Vagina (tissue), 2 donors: ENCODE results near the gene SH3BP5L. TPM values are rescaled to one million over a fixed set of nuclear protein-coding genes. Genes with fewer than 3 reads are reported as not detected.

Experiments used
- DNase-seq, 2 donors: peaks; one replicate each; pipeline ENCODE4 v3.0.0-alpha.2; 2017; ENCODE audit errors: extremely low spot score in 2 of 2
- H3K27ac ChIP-seq: fragments of 200-600 bp; sonication (generic); one replicate; pipeline ENCODE4 v1.5.1; 2019
- H3K27me3 ChIP-seq: fragments of 200-600 bp; sonication (generic); one replicate; pipeline ENCODE4 v1.5.1; 2019
- H3K36me3 ChIP-seq, 2 donors: fragments of 200-600 bp; sonication (generic); one replicate each; pipeline ENCODE4 v1.5.1; 2017 to 2019
- H3K4me1 ChIP-seq: fragments of 200-600 bp; sonication (generic); one replicate; pipeline ENCODE4 v1.5.1; 2019
- H3K4me3 ChIP-seq, 2 donors: fragments of 200-600 bp; sonication (generic); 1 replicate in 1 of 2; 2 replicates in 1 of 2; pipeline ENCODE4 v1.5.1; 2016 to 2019
- H3K9me3 ChIP-seq: fragments of 200-600 bp; sonication (generic); one replicate; pipeline ENCODE4 v1.5.1; 2019
- CTCF ChIP-seq, 3 experiments: fragments of 450-650 bp in 2 of 3; fragments of 200-600 bp in 1 of 3; sonication (generic) in 1 of 3; IDR thresholded peaks; one replicate each; pipeline ENCODE4 v1.5.1; 2017 to 2019; ENCODE audit warnings: antibody characterized with exemption in 3 of 3, mild to moderate bottlenecking in 2 of 3, moderate library complexity in 2 of 3
- POLR2A ChIP-seq, 2 donors: fragments of 450-650 bp; IDR thresholded peaks; one replicate each; pipeline ENCODE4 v1.6.1; 2017; ENCODE audit warnings: antibody characterized with exemption in 2 of 2, mild to moderate bottlenecking in 2 of 2, moderate library complexity in 2 of 2
- POLR2AphosphoS5 ChIP-seq, 2 donors: sonication (generic); formaldehyde crosslinking; IDR thresholded peaks; one replicate each; pipeline ENCODE4 v1.9.0; 2017; ENCODE audit warnings: antibody characterized with exemption in 2 of 2, mild to moderate bottlenecking in 2 of 2, low read depth in 1 of 2; ENCODE audit not compliant: insufficient read depth in 1 of 2
- intact Hi-C: fragments of 100-400 bp; cut with DNase I; formaldehyde crosslinking; loops from one replicate; pipeline ENCODE4 v1.15.1; 2023
- total RNA-seq: library from RNA; depleted of rRNA; stranded (reverse); fragments of >200 nt; gene quantifications from one replicate; pipeline ENCODE4 v1.2.3, GENCODE V29; 2016

Gene SH3BP5L
- total RNA-seq, 1 donor from 2014 or later: 18.7 TPM

- TF ChIP-seq POLR2AphosphoS5 (IDR thresholded peaks at IDR 0.05; ENCODE audit: insufficient read depth in 1 of 2, low read depth in 1 of 2) (no peak), CTCF (IDR thresholded peaks at IDR 0.05) (no peak), POLR2A (IDR thresholded peaks at IDR 0.05) (no peak)
- Histone ChIP-seq H3K27ac (no peak overlapping the region), H3K27me3 (no peaks in the 10 kb centered on the region), H3K4me1 (peaks cover 18% of the 10 kb centered on the region), H3K9me3 (no peaks in the 10 kb centered on the region), H3K36me3 (peaks cover 0 to 44% of the 10 kb centered on the region in 2 donors), H3K4me3 (no peak overlapping the region)
- peak in 1 of 2 donors; percentile 87 for DNase-seq
- intact Hi-C loops: no loop called here
Measured at GRCh38 chr1:248811514-248812490, 13.9 kb downstream of the SH3BP5L start.

- H3K9me3 ChIP-seq: no peaks in the 10 kb centered on the region
- TF ChIP-seq POLR2AphosphoS5 (IDR thresholded peaks at IDR 0.05; ENCODE audit: insufficient read depth in 1 of 2, low read depth in 1 of 2): no peak
- H3K27me3 ChIP-seq: no peaks in the 10 kb centered on the region
- H3K27ac ChIP-seq: no peak overlapping the region
- peak in 1 of 2 donors; percentile 90 for DNase-seq
- peaks cover 18% of the 10 kb centered on the region for H3K4me1 ChIP-seq
- intact Hi-C loops: no loop called here
- no peak overlapping the region for H3K4me3 ChIP-seq
- H3K36me3 ChIP-seq: peaks cover 0 to 36% of the 10 kb centered on the region in 2 donors
Measured at GRCh38 chr1:248810727-248811513, 14.8 kb downstream of the SH3BP5L start.

GRCh38 chr1:248810000-248810726, 15.6 kb downstream of the SH3BP5L start:
- Histone ChIP-seq H3K36me3 (peaks cover 0 to 28% of the 10 kb centered on the region in 2 donors), H3K27ac (no peak overlapping the region), H3K4me1 (peaks cover 18% of the 10 kb centered on the region), H3K9me3 (no peaks in the 10 kb centered on the region), H3K4me3 (no peak overlapping the region), H3K27me3 (no peaks in the 10 kb centered on the region)
- DNase-seq: peak in 1 of 2 donors; percentile 77
- intact Hi-C loops: no loop called here
- no peak for TF ChIP-seq POLR2AphosphoS5 (IDR thresholded peaks at IDR 0.05; ENCODE audit: insufficient read depth in 1 of 2, low read depth in 1 of 2)
- TF ChIP-seq POLR2A (IDR thresholded peaks at IDR 0.05): no peak
- no peak for TF ChIP-seq CTCF (IDR thresholded peaks at IDR 0.05)

GRCh38 chr1:248808876-248809275, 16.8 kb downstream of the SH3BP5L start:
- TF ChIP-seq POLR2AphosphoS5 (IDR thresholded peaks at IDR 0.05; ENCODE audit: insufficient read depth in 1 of 2, low read depth in 1 of 2): no peak
- no peak for TF ChIP-seq POLR2A (IDR thresholded peaks at IDR 0.05)
- TF ChIP-seq CTCF (IDR thresholded peaks at IDR 0.05): no peak
- peak in 1 of 2 donors; percentile 70 for DNase-seq
- peaks cover 0 to 16% of the 10 kb centered on the region in 2 donors for H3K36me3 ChIP-seq
- intact Hi-C loops: no loop called here
- H3K27me3 ChIP-seq: no peaks in the 10 kb centered on the region
- H3K9me3 ChIP-seq: no peaks in the 10 kb centered on the region
- no peak overlapping the region for H3K4me3 ChIP-seq
- no peak overlapping the region for H3K27ac ChIP-seq
- peaks cover 18% of the 10 kb centered on the region for H3K4me1 ChIP-seq
